Loucy (cell line): ENCODE data around the gene SLC50A1.

Source experiments
- H2AFZ ChIP-seq: fragments of 200-600 bp; sonication (generic); 2 replicates; pipeline ENCODE4 v1.6.0; 2016; ENCODE audit warnings: antibody characterized with exemption, mild to moderate bottlenecking, low read length, moderate library complexity
- H3F3A ChIP-seq: fragments of 200-600 bp; 2 replicates; pipeline ENCODE4 v1.6.0; 2016; ENCODE audit warnings: antibody characterized with exemption, low read depth, mild to moderate bottlenecking
- H3K27me3 ChIP-seq: fragments of 200-600 bp; sonication (generic); 2 replicates; pipeline ENCODE4 v1.6.1; 2014; ENCODE audit warnings: low read length, mild to moderate bottlenecking; ENCODE audit not compliant: insufficient read depth, poor library complexity, severe bottlenecking
- H3K36me3 ChIP-seq: fragments of 200-600 bp; sonication (generic); 2 replicates; pipeline ENCODE4 v1.6.1; 2016; ENCODE audit warnings: low read length; ENCODE audit not compliant: insufficient read depth
- H3K4me1 ChIP-seq: fragments of 200-600 bp; sonication (generic); 2 replicates; pipeline ENCODE4 v1.5.1; 2014; ENCODE audit warnings: low read length, mild to moderate bottlenecking; ENCODE audit not compliant: insufficient read depth, poor library complexity, severe bottlenecking
- H3K4me2 ChIP-seq: fragments of 200-600 bp; sonication (generic); 2 replicates; pipeline ENCODE4 v1.6.0; 2014; ENCODE audit warnings: antibody characterized with exemption, low read length, low read depth, mild to moderate bottlenecking; ENCODE audit not compliant: poor library complexity, severe bottlenecking
- H3K4me3 ChIP-seq: fragments of 200-600 bp; sonication (generic); 2 replicates; pipeline ENCODE4 v1.5.1; 2014; ENCODE audit warnings: low read length, mild to moderate bottlenecking, mixed read lengths; ENCODE audit not compliant: poor library complexity, severe bottlenecking
- H3K79me2 ChIP-seq: fragments of 200-600 bp; sonication (generic); 2 replicates; pipeline ENCODE4 v1.6.1; 2014; ENCODE audit warnings: low read length; ENCODE audit not compliant: insufficient read depth
- H3K9ac ChIP-seq: fragments of 200-600 bp; sonication (generic); 2 replicates; pipeline ENCODE4 v1.6.0; 2014; ENCODE audit warnings: mild to moderate bottlenecking, low read depth, low read length, moderate library complexity; ENCODE audit not compliant: poor library complexity, severe bottlenecking
- H3K9me2 ChIP-seq: fragments of 200-600 bp; sonication (generic); replicated peaks from 2 replicates; pipeline ENCODE4 v1.6.1; 2016; ENCODE audit warnings: low read depth, low read length, mixed read lengths
- H3K9me3 ChIP-seq: fragments of 200-600 bp; sonication (generic); 2 replicates; pipeline ENCODE4 v1.6.1; 2014; ENCODE audit warnings: mild to moderate bottlenecking, antibody characterized with exemption, low read length, low read depth; ENCODE audit not compliant: insufficient read depth
- H4K20me1 ChIP-seq: fragments of 200-600 bp; sonication (generic); 2 replicates; pipeline ENCODE4 v1.6.0; 2014; ENCODE audit warnings: antibody characterized with exemption, low read length, mild to moderate bottlenecking; ENCODE audit not compliant: insufficient read depth, poor library complexity, severe bottlenecking
- CTCF ChIP-seq: fragments of 200-600 bp; sonication (generic); conservative IDR thresholded peaks from 2 replicates; pipeline ENCODE4 v1.5.1; 2014; ENCODE audit warnings: mild to moderate bottlenecking, antibody characterized with exemption, low read length
- EZH2phosphoT487 ChIP-seq: fragments of 200-600 bp; IDR thresholded peaks from 2 replicates; pipeline ENCODE4 v1.6.1; 2018; ENCODE audit warnings: antibody characterized with exemption, mild to moderate bottlenecking, moderate library complexity, borderline replicate concordance

SLC50A1 gene

GRCh38 chr1:155168456-155169210 lies 33.0 kb downstream of the SLC50A1 start:
- H3K4me2 ChIP-seq = no peak overlapping the region

GRCh38 chr1:155169541-155169940 lies 33.9 kb downstream of the SLC50A1 start:
- no peaks in the 10 kb centered on the region for H4K20me1 ChIP-seq
- no peak overlapping the region for H2AFZ ChIP-seq
- H3K4me1 ChIP-seq = peaks cover 17% of the 10 kb centered on the region
- H3K79me2 ChIP-seq = peaks cover 19% of the 10 kb centered on the region
- no peaks in the 10 kb centered on the region for H3K9me3 ChIP-seq
- no peaks in the 10 kb centered on the region for H3K36me3 ChIP-seq
- no peak overlapping the region for H3K4me3 ChIP-seq
- H3F3A ChIP-seq = no peaks in the 10 kb centered on the region
- no peak for TF ChIP-seq EZH2phosphoT487
- TF ChIP-seq CTCF = no peak
- H3K27me3 ChIP-seq = no peaks in the 10 kb centered on the region
- no peak overlapping the region for H3K4me2 ChIP-seq
- H3K9ac ChIP-seq = no peak overlapping the region
- no peaks in the 10 kb centered on the region for H3K9me2 ChIP-seq

More at GRCh38 chr1:155168456-155169210, 33.0 kb downstream of the SLC50A1 start:
- H4K20me1 ChIP-seq = no peaks in the 10 kb centered on the region
- no peaks in the 10 kb centered on the region for H3K27me3 ChIP-seq
- H3K9ac ChIP-seq = no peak overlapping the region
- H3K79me2 ChIP-seq = peaks cover 19% of the 10 kb centered on the region
- H3K36me3 ChIP-seq = no peaks in the 10 kb centered on the region
- H3K9me2 ChIP-seq = no peaks in the 10 kb centered on the region
- TF ChIP-seq CTCF (no peak), EZH2phosphoT487 (no peak)
- H3K9me3 ChIP-seq = no peaks in the 10 kb centered on the region
- H3K4me1 ChIP-seq = peaks cover 12% of the 10 kb centered on the region
- H3K4me3 ChIP-seq = no peak overlapping the region
- no peaks in the 10 kb centered on the region for H3F3A ChIP-seq
- H2AFZ ChIP-seq = no peak overlapping the region

- H3K36me3 ChIP-seq = no peaks in the 10 kb centered on the region
- no peak overlapping the region for H3K4me2 ChIP-seq
- no peak overlapping the region for H2AFZ ChIP-seq
- H3K4me3 ChIP-seq = no peak overlapping the region
- H3K27me3 ChIP-seq = no peaks in the 10 kb centered on the region
- H3F3A ChIP-seq = no peaks in the 10 kb centered on the region
- peaks cover 20% of the 10 kb centered on the region for H3K4me1 ChIP-seq
- H3K9ac ChIP-seq = no peak overlapping the region
- no peaks in the 10 kb centered on the region for H4K20me1 ChIP-seq
- no peaks in the 10 kb centered on the region for H3K9me2 ChIP-seq
- TF ChIP-seq CTCF (no peak), EZH2phosphoT487 (no peak)
- peaks cover 19% of the 10 kb centered on the region for H3K79me2 ChIP-seq
- H3K9me3 ChIP-seq = no peaks in the 10 kb centered on the region
Measured at GRCh38 chr1:155170101-155170785, 34.6 kb downstream of the SLC50A1 start.
